ENCODE results near the gene RSU1. TPM values are rescaled to one million over a fixed set of nuclear protein-coding genes. Genes with fewer than 3 reads are reported as not detected.

RSU1 gene
- total RNA-seq, 1 donor from 2014 or later = 29.0 TPM

- H3K36me3 Mint-ChIP-seq (ENCODE audit: insufficient read depth) = no peaks in the 10 kb centered on the region
- H3K9me3 Mint-ChIP-seq (ENCODE audit: low read depth) = no peaks in the 10 kb centered on the region
Measured at GRCh38 chr10:16852624-16853023, 35.4 kb upstream of the RSU1 start.

GRCh38 chr10:16848562-16849154 lies 31.4 kb upstream of the RSU1 start:
- no peaks in the 10 kb centered on the region for H3K36me3 Mint-ChIP-seq (ENCODE audit: insufficient read depth)
- no peak for DNase-seq (ENCODE audit: low spot score, unreplicated experiment)
- no peak overlapping the region for H3K27ac Mint-ChIP-seq
- peaks cover 6% of the 10 kb centered on the region for H3K27me3 Mint-ChIP-seq
- no peaks in the 10 kb centered on the region for H3K9me3 Mint-ChIP-seq (ENCODE audit: low read depth)
- peaks cover 1% of the 10 kb centered on the region for H3K4me1 Mint-ChIP-seq (ENCODE audit: low read depth)
- H3K4me3 Mint-ChIP-seq (ENCODE audit: low read depth) = no peak overlapping the region
- no peak for TF ChIP-seq CTCF (IDR thresholded peaks at IDR 0.05; ENCODE audit: unreplicated experiment)

More at GRCh38 chr10:16852624-16853023, 35.4 kb upstream of the RSU1 start:
- H3K27me3 Mint-ChIP-seq = peaks cover 6% of the 10 kb centered on the region
- H3K4me1 Mint-ChIP-seq (ENCODE audit: low read depth) = peaks cover 7% of the 10 kb centered on the region
- H3K4me3 Mint-ChIP-seq (ENCODE audit: low read depth) = no peak overlapping the region
- no peak overlapping the region for H3K27ac Mint-ChIP-seq
- TF ChIP-seq CTCF (IDR thresholded peaks at IDR 0.05; ENCODE audit: unreplicated experiment) = no peak
- DNase-seq (ENCODE audit: low spot score, unreplicated experiment) = no peak

GRCh38 chr10:16847644-16848043 lies 30.4 kb upstream of the RSU1 start:
- Mint-ChIP-seq H3K4me3 (ENCODE audit: low read depth) (no peak overlapping the region), H3K27me3 (peaks cover 6% of the 10 kb centered on the region), H3K27ac (no peak overlapping the region), H3K9me3 (ENCODE audit: low read depth) (no peaks in the 10 kb centered on the region), H3K4me1 (ENCODE audit: low read depth) (no peaks in the 10 kb centered on the region), H3K36me3 (ENCODE audit: insufficient read depth) (no peaks in the 10 kb centered on the region)
- DNase-seq (ENCODE audit: low spot score, unreplicated experiment) = no peak
- no peak for TF ChIP-seq CTCF (IDR thresholded peaks at IDR 0.05; ENCODE audit: unreplicated experiment)

- H3K36me3 Mint-ChIP-seq (ENCODE audit: insufficient read depth) = no peaks in the 10 kb centered on the region
- no peak overlapping the region for H3K27ac Mint-ChIP-seq
- peaks cover 8% of the 10 kb centered on the region for H3K27me3 Mint-ChIP-seq
- H3K4me1 Mint-ChIP-seq (ENCODE audit: low read depth) = no peaks in the 10 kb centered on the region
- no peak for DNase-seq (ENCODE audit: low spot score, unreplicated experiment)
- H3K9me3 Mint-ChIP-seq (ENCODE audit: low read depth) = no peaks in the 10 kb centered on the region
- H3K4me3 Mint-ChIP-seq (ENCODE audit: low read depth) = no peak overlapping the region
- TF ChIP-seq CTCF (IDR thresholded peaks at IDR 0.05; ENCODE audit: unreplicated experiment) = no peak
Measured at GRCh38 chr10:16845248-16845647, 28.0 kb upstream of the RSU1 start.

- TF ChIP-seq CTCF (IDR thresholded peaks at IDR 0.05; ENCODE audit: unreplicated experiment) = peak; percentile 72
- Mint-ChIP-seq H3K36me3 (ENCODE audit: insufficient read depth) (no peaks in the 10 kb centered on the region), H3K27me3 (peaks cover 3% of the 10 kb centered on the region), H3K9me3 (ENCODE audit: low read depth) (no peaks in the 10 kb centered on the region), H3K4me1 (ENCODE audit: low read depth) (no peaks in the 10 kb centered on the region), H3K4me3 (ENCODE audit: low read depth) (no peak overlapping the region), H3K27ac (no peak overlapping the region)
- no peak for DNase-seq (ENCODE audit: low spot score, unreplicated experiment)
Measured at GRCh38 chr10:16843252-16843870, 26.1 kb upstream of the RSU1 start.

Data from progenitor cell of endocrine pancreas (in vitro differentiated cells).